ENCODE measurements around the gene UCN. TPM values are rescaled to one million over a fixed set of nuclear protein-coding genes. Genes with fewer than 3 reads are reported as not detected.

UCN gene
- polyA plus RNA-seq, 1 donor (not counting 4 experiments of a cell fraction or from before 2014, with no cell fraction given): 0.10 TPM

DNA sequence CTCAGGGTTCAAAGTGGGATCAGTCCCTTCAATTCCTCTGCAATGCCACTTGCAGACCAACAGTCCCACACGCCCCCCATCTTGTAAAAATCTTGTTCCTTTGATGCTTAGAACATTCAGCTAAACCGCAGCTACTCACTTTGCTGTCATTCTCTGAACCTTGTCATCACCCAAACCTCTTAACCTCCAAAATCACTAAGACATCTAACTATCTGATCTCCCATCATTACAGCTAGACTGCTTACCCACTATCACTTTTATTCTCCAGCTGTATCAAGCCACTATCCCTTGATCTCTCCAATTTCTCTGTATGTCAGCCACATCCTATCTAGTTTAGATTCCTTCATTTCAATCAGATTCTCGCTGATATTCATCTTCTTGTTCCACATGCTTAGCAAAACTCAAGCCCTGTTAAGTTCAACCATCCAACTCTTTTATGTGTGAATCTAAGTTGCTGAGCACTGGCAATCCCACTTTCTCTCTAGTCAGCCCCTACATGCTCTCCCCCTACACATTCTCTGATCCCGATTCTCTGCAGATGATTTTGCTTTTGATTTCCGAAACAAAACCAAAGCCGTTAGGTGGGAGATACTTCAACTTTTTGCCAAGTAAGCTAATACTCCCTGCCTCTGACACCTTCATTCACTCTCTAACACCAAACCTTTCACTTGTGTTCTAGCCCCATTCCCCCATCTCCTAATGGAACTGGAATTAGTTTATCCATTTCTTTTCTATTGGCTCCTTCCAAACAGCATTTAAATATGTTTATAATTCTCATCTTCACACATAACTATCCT lies 43.8 kb upstream of the UCN start:
- H3K27ac ChIP-seq (ENCODE audit: control insufficient read depth, insufficient read depth, low read length): no peak overlapping the region
- H3K9me3 ChIP-seq (ENCODE audit: control insufficient read depth, low read depth, low read length): no peaks in the 10 kb centered on the region
- no peaks in the 10 kb centered on the region for H4K20me1 ChIP-seq (ENCODE audit: control insufficient read depth, extremely low read depth, insufficient read depth, low read length)
- H3K4me1 ChIP-seq (ENCODE audit: control insufficient read depth, extremely low read depth, insufficient read depth, low read length): peaks cover 12% of the 10 kb centered on the region
- H3K36me3 ChIP-seq (ENCODE audit: control insufficient read depth in 2 of 2, extremely low read depth in 1 of 2, insufficient read depth in 2 of 2, low read length in 2 of 2): peaks cover 0 to 5% of the 10 kb centered on the region in 2 experiments
- no peak for TF ChIP-seq EZH2 (IDR thresholded peaks at IDR 0.05; ENCODE audit: low read length)
- TF ChIP-seq, protein P1, sequence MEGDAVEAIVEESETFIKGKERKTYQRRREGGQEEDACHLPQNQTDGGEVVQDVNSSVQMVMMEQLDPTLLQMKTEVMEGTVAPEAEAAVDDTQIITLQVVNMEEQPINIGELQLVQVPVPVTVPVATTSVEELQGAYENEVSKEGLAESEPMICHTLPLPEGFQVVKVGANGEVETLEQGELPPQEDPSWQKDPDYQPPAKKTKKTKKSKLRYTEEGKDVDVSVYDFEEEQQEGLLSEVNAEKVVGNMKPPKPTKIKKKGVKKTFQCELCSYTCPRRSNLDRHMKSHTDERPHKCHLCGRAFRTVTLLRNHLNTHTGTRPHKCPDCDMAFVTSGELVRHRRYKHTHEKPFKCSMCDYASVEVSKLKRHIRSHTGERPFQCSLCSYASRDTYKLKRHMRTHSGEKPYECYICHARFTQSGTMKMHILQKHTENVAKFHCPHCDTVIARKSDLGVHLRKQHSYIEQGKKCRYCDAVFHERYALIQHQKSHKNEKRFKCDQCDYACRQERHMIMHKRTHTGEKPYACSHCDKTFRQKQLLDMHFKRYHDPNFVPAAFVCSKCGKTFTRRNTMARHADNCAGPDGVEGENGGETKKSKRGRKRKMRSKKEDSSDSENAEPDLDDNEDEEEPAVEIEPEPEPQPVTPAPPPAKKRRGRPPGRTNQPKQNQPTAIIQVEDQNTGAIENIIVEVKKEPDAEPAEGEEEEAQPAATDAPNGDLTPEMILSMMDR (optimal IDR thresholded peaks at IDR 0.05 in 1 of 3, IDR thresholded peaks at IDR 0.05 in 1 of 3, conservative IDR thresholded peaks at IDR 0.05 in 1 of 3; ENCODE audit: extremely low read depth in 1 of 3, insufficient read depth in 2 of 3, low read length in 3 of 3): no peak
- FAIRE-seq (no peak), DNase-seq (ENCODE audit: low read depth, low spot score) (no peak)
- no peaks in the 10 kb centered on the region for H3K9me1 ChIP-seq (ENCODE audit: control insufficient read depth, extremely low read depth, insufficient read depth, low read length)
- no peak overlapping the region for H2AFZ ChIP-seq (ENCODE audit: control insufficient read depth, low read length)
- H3K27me3 ChIP-seq (ENCODE audit: control insufficient read depth, extremely low read depth, insufficient read depth, low read length): no peaks in the 10 kb centered on the region
- dilution Hi-C loops (cut with MboI; ENCODE audit: extremely low pct_ligation_motif_present, low sequenced_read_pairs): no loop called here
- H3K4me3 ChIP-seq (ENCODE audit: control insufficient read depth in 2 of 3, extremely low read depth in 1 of 3, insufficient read depth in 2 of 3, low read depth in 1 of 3, low read length in 3 of 3): no peak overlapping the region
- H3K4me2 ChIP-seq (ENCODE audit: control insufficient read depth, extremely low read depth, insufficient read depth, low read depth, low read length): no peak overlapping the region
- peaks cover 86% of the 10 kb centered on the region for H3K79me2 ChIP-seq (ENCODE audit: control insufficient read depth, insufficient read depth, low read length)
- no peak overlapping the region for H3K9ac ChIP-seq (ENCODE audit: control insufficient read depth, extremely low read depth, insufficient read depth, low read length)

DNA sequence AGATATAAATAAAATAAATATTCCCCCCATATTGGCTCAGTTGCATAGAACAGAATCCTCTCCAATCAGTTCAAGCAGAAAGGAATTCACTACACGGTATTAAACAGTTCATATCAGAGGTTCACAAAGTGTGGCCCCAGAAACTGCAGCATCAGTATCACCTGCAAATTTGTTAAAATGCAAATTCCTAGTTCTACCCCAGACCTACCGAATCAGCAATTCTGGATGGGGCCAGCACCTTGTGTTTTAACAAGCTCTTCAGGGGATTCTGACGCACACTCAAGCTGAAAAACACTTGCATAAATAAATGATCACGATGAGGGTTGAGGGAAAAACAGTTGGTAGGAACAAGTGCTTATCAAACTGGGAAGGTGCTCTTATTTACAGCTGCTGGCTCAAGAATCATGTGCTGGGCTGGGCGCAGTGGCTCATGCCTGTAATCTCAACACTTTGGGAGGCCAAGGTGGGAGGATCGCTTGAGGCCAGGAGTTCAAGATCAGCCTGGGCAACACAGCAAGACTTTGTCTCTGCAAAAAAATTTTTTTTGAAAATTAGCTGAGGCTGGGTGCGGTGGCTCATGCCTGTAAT lies 42.0 kb upstream of the UCN start:
- peaks cover 0 to 5% of the 10 kb centered on the region in 2 experiments for H3K36me3 ChIP-seq (ENCODE audit: control insufficient read depth in 2 of 2, extremely low read depth in 1 of 2, insufficient read depth in 2 of 2, low read length in 2 of 2)

More for the DNA sequence above, 42.0 kb upstream of the UCN start:
- Histone ChIP-seq H3K27ac (ENCODE audit: control insufficient read depth, insufficient read depth, low read length) (no peak overlapping the region), H3K27me3 (ENCODE audit: control insufficient read depth, extremely low read depth, insufficient read depth, low read length) (no peaks in the 10 kb centered on the region), H3K9me1 (ENCODE audit: control insufficient read depth, extremely low read depth, insufficient read depth, low read length) (no peaks in the 10 kb centered on the region), H4K20me1 (ENCODE audit: control insufficient read depth, extremely low read depth, insufficient read depth, low read length) (no peaks in the 10 kb centered on the region), H3K9ac (ENCODE audit: control insufficient read depth, extremely low read depth, insufficient read depth, low read length) (no peak overlapping the region), H3K4me1 (ENCODE audit: control insufficient read depth, extremely low read depth, insufficient read depth, low read length) (peaks cover 6% of the 10 kb centered on the region), H3K4me2 (ENCODE audit: control insufficient read depth, extremely low read depth, insufficient read depth, low read depth, low read length) (no peak overlapping the region), H3K79me2 (ENCODE audit: control insufficient read depth, insufficient read depth, low read length) (peaks cover 91% of the 10 kb centered on the region), H2AFZ (ENCODE audit: control insufficient read depth, low read length) (no peak overlapping the region), H3K4me3 (ENCODE audit: control insufficient read depth in 2 of 3, extremely low read depth in 1 of 3, insufficient read depth in 2 of 3, low read depth in 1 of 3, low read length in 3 of 3) (no peak overlapping the region), H3K9me3 (ENCODE audit: control insufficient read depth, low read depth, low read length) (no peaks in the 10 kb centered on the region)
- dilution Hi-C loops (cut with MboI; ENCODE audit: extremely low pct_ligation_motif_present, low sequenced_read_pairs): no loop called here
- no peak for FAIRE-seq
- TF ChIP-seq EZH2 (IDR thresholded peaks at IDR 0.05; ENCODE audit: low read length): no peak
- TF ChIP-seq, protein P1 (optimal IDR thresholded peaks at IDR 0.05 in 1 of 3, IDR thresholded peaks at IDR 0.05 in 1 of 3, conservative IDR thresholded peaks at IDR 0.05 in 1 of 3; ENCODE audit: extremely low read depth in 1 of 3, insufficient read depth in 2 of 3, low read length in 3 of 3): no peak
- no peak for DNase-seq (ENCODE audit: low read depth, low spot score)

Measured in keratinocyte (primary cell).